Fibroblast of lung (primary cell): Measurements from ENCODE around the gene BATF3. TPM values are rescaled to one million over a fixed set of nuclear protein-coding genes. Genes with fewer than 3 reads are reported as not detected.

Experiments used
- DNase-seq, 2 donors: peaks; one replicate each; pipeline versions ENCODE4 v3.0.0 to v3.0.0-alpha.2; 2010; ENCODE audit warnings: low read depth in 2 of 2
- H2AFZ ChIP-seq: 2 replicates; pipeline ENCODE4 v1.5.1; 2012; ENCODE audit warnings: low read length, control low read depth, inconsistent platforms
- H3K27ac ChIP-seq: 2 replicates; pipeline ENCODE4 v1.5.1; 2011; ENCODE audit warnings: low read length, control low read depth; ENCODE audit not compliant: insufficient read depth
- H3K27me3 ChIP-seq: 2 replicates; pipeline ENCODE4 v1.5.1; 2011; ENCODE audit warnings: mild to moderate bottlenecking, low read length; ENCODE audit not compliant: control insufficient read depth, insufficient read depth
- H3K36me3 ChIP-seq: 2 replicates; pipeline ENCODE4 v1.5.1; 2011; ENCODE audit warnings: low read length; ENCODE audit not compliant: control insufficient read depth, insufficient read depth
- H3K4me1 ChIP-seq: 2 replicates; pipeline ENCODE4 v1.5.1; 2011; ENCODE audit warnings: low read length; ENCODE audit not compliant: control insufficient read depth, insufficient read depth; ENCODE audit errors: extremely low read depth
- H3K4me2 ChIP-seq: 2 replicates; pipeline ENCODE4 v1.5.1; 2011; ENCODE audit warnings: low read length, control low read depth; ENCODE audit not compliant: insufficient read depth; ENCODE audit errors: extremely low read depth
- H3K4me3 ChIP-seq, 4 experiments: fragments of 200-600 bp in 1 of 4; sonication (generic) in 1 of 4; replicated peaks in 1 of 4; 2 replicates each; pipeline ENCODE4 v1.5.1; 2011 to 2016; ENCODE audit warnings: low read length in 4 of 4, low read depth in 3 of 4, mild to moderate bottlenecking in 3 of 4, control low read depth in 2 of 4, inconsistent platforms in 1 of 4, mixed read lengths in 1 of 4; ENCODE audit not compliant: insufficient read depth in 1 of 4; ENCODE audit errors: control extremely low read depth in 1 of 4
- H3K79me2 ChIP-seq: 2 replicates; pipeline ENCODE4 v1.5.1; 2012; ENCODE audit warnings: mild to moderate bottlenecking, low read length, inconsistent platforms; ENCODE audit not compliant: control insufficient read depth, insufficient read depth
- H3K9ac ChIP-seq: 2 replicates; pipeline ENCODE4 v1.5.1; 2011; ENCODE audit warnings: mild to moderate bottlenecking, low read length, control low read depth; ENCODE audit not compliant: insufficient read depth
- H3K9me3 ChIP-seq: 2 replicates; pipeline ENCODE4 v1.5.1; 2012; ENCODE audit warnings: low read depth, low read length; ENCODE audit not compliant: control insufficient read depth, insufficient read depth
- H4K20me1 ChIP-seq: 2 replicates; pipeline ENCODE4 v1.5.1; 2011; ENCODE audit warnings: low read length; ENCODE audit not compliant: control insufficient read depth, insufficient read depth; ENCODE audit errors: extremely low read depth
- EZH2 ChIP-seq: IDR thresholded peaks from 2 replicates; pipeline ENCODE4 v1.5.1; 2012; ENCODE audit warnings: low read length, control low read depth, mild to moderate bottlenecking; ENCODE audit errors: missing control alignments
- polyA plus RNA-seq, 2 donors: library from polyadenylated mRNA; depleted of rRNA in 1 of 2; stranded (reverse) in 1 of 2; unstranded in 1 of 2; fragments of >200 nt; gene quantifications; 2 replicates each; pipeline ENCODE4 v1.2.1, GENCODE V29; 2011 to 2012; ENCODE audit warnings: missing spikeins in 1 of 2
- total RNA-seq: library from RNA; depleted of rRNA; stranded (reverse); fragments of >200 nt; gene quantifications from 2 replicates; pipeline ENCODE4 v1.2.1, GENCODE V29; 2014
- TF ChIP-seq, protein P1 (sequence below), 2 donors: IDR thresholded peaks in 1 of 2; conservative IDR thresholded peaks in 1 of 2; 1 replicate in 1 of 2; 2 replicates in 1 of 2; pipeline ENCODE4 v1.5.1; 2011 to 2012; ENCODE audit warnings: low read length in 2 of 2, control low read depth in 1 of 2, inconsistent platforms in 1 of 2, low read depth in 1 of 2, mild to moderate bottlenecking in 1 of 2

BATF3 gene
- total and polyA plus RNA-seq, 2 donors (not counting 1 experiment from before 2014, with no cell fraction given): 6.8 to 9.1 TPM

DNA sequence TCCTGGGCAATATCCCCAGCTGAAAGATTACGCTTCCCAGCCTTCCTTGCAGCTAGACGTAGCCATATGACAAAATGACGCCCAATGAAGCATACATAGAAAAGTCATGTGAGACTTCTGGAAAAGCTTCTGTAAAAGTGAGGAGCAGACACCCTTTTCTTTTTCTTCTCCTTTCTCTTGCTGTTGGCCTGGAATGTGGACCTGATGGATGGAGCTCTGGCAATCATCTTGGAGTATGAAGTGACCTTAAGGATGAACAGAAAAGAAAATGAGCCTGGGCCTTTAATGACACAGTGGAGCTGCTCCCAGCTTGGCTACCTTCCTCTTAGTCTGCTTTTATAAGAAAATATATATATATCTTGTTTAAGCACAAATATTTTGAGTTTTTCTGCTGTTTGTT, 24.8 kb downstream of the BATF3 start:
- no peaks in the 10 kb centered on the region for H3K9me3 ChIP-seq
- H3K4me2 ChIP-seq: no peak overlapping the region
- no peaks in the 10 kb centered on the region for H3K36me3 ChIP-seq
- H3K4me1 ChIP-seq: peaks cover 2% of the 10 kb centered on the region
- no peak for DNase-seq
- no peaks in the 10 kb centered on the region for H3K79me2 ChIP-seq
- H3K9ac ChIP-seq: no peak overlapping the region
- H2AFZ ChIP-seq: no peak overlapping the region
- H3K4me3 ChIP-seq: no peak overlapping the region
- no peak overlapping the region for H3K27ac ChIP-seq
- TF ChIP-seq EZH2: no peak
- TF ChIP-seq, protein P1, sequence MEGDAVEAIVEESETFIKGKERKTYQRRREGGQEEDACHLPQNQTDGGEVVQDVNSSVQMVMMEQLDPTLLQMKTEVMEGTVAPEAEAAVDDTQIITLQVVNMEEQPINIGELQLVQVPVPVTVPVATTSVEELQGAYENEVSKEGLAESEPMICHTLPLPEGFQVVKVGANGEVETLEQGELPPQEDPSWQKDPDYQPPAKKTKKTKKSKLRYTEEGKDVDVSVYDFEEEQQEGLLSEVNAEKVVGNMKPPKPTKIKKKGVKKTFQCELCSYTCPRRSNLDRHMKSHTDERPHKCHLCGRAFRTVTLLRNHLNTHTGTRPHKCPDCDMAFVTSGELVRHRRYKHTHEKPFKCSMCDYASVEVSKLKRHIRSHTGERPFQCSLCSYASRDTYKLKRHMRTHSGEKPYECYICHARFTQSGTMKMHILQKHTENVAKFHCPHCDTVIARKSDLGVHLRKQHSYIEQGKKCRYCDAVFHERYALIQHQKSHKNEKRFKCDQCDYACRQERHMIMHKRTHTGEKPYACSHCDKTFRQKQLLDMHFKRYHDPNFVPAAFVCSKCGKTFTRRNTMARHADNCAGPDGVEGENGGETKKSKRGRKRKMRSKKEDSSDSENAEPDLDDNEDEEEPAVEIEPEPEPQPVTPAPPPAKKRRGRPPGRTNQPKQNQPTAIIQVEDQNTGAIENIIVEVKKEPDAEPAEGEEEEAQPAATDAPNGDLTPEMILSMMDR (conservative IDR thresholded peaks at IDR 0.05 in 1 of 2, IDR thresholded peaks at IDR 0.05 in 1 of 2; ENCODE audit: low read depth in 1 of 2, low read length in 2 of 2): no peak
- no peaks in the 10 kb centered on the region for H4K20me1 ChIP-seq
- no peaks in the 10 kb centered on the region for H3K27me3 ChIP-seq

DNA sequence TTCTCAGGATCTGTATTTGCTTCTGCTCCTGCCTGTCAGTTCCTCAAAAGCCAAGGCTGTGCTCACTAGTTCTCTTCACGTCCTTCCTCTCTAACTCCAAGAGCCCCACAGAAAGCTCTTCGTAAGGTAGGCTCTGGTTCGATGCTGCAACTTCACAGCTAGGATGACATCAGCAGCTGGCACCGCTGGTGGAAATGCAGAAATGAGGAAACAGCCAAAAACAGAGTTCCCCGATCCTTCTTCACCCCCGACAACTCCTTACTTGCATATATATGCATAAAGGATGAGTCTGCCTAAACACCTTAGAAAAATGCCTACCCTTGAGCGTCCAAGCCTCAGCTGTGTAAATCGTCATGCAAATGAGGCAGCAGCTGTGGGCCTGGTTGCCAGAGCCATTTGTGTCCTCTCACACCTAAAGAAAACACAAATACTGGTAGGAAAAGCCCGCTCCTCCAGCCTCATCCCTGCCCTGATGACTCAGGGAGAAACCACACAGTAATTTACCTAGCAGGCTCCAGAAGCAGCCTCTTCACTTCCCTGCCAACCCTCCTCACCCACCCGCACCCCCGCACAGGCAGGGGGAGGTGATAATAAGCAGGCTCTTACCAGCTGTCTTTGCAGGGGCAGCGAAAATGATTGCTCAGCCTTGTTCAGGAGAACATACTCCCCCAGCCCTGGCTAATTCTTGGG, 28.2 kb downstream of the BATF3 start:
- H3K9ac ChIP-seq: no peak overlapping the region
- no peaks in the 10 kb centered on the region for H3K27me3 ChIP-seq
- no peak overlapping the region for H3K27ac ChIP-seq
- H3K79me2 ChIP-seq: no peaks in the 10 kb centered on the region
- H3K4me2 ChIP-seq: peak overlapping the region; percentile 17
- H3K4me3 ChIP-seq: no peak overlapping the region
- H2AFZ ChIP-seq: no peak overlapping the region
- H3K4me1 ChIP-seq: peaks cover 16% of the 10 kb centered on the region
- peak; percentile 46 to 81 for DNase-seq
- H3K36me3 ChIP-seq: no peaks in the 10 kb centered on the region
- H3K9me3 ChIP-seq: no peaks in the 10 kb centered on the region
- no peak for TF ChIP-seq EZH2
- TF ChIP-seq, protein P1 (conservative IDR thresholded peaks at IDR 0.05 in 1 of 2, IDR thresholded peaks at IDR 0.05 in 1 of 2; ENCODE audit: low read depth in 1 of 2, low read length in 2 of 2): no peak
- H4K20me1 ChIP-seq: no peaks in the 10 kb centered on the region

DNA sequence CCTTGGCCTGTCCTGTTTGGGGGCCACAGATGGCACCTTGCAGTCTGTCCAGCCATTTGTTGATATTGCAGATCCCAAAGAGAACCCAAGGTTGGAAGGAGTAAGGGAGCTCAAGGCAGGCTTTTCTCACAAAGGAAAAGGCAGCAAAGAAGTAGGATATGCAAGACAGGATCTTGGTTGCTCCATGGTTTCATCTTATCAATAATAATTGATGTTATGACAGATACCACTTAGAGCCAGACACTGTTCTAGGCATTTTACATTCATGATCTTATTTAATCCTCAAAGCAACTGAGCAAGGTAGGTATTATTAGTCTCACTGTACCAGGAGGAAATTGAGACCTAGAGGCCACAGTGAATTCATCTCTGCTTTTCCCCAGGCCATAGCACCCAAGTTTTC, 28.8 kb downstream of the BATF3 start:
- no peaks in the 10 kb centered on the region for H3K9me3 ChIP-seq
- no peaks in the 10 kb centered on the region for H3K36me3 ChIP-seq
- H3K4me1 ChIP-seq: peaks cover 16% of the 10 kb centered on the region
- H3K4me3 ChIP-seq: no peak overlapping the region
- H3K4me2 ChIP-seq: peak overlapping the region; percentile 17
- H3K27me3 ChIP-seq: no peaks in the 10 kb centered on the region
- H3K9ac ChIP-seq: no peak overlapping the region
- no peaks in the 10 kb centered on the region for H3K79me2 ChIP-seq
- no peak overlapping the region for H3K27ac ChIP-seq
- H4K20me1 ChIP-seq: no peaks in the 10 kb centered on the region
- TF ChIP-seq EZH2: no peak
- TF ChIP-seq, protein P1 (conservative IDR thresholded peaks at IDR 0.05 in 1 of 2, IDR thresholded peaks at IDR 0.05 in 1 of 2; ENCODE audit: low read depth in 1 of 2, low read length in 2 of 2): no peak
- no peak overlapping the region for H2AFZ ChIP-seq
- no peak for DNase-seq
